Mesenchymal stem cell (in vitro differentiated cells and primary cell): ENCODE measurements around the gene FMNL1.

ENCODE experiments used
- DNase-seq: peaks from one replicate; pipeline ENCODE4 v3.0.0-alpha.2; 2013
- H2AFZ ChIP-seq: one replicate; pipeline ENCODE4 v1.6.1; 2013; ENCODE audit warnings: low read depth, mild to moderate bottlenecking, control low read depth, inconsistent platforms, low read length, moderate library complexity
- H2AK5ac ChIP-seq: 2 replicates; pipeline ENCODE4 v1.6.1; 2013; ENCODE audit warnings: low read length, moderate library complexity, mild to moderate bottlenecking, inconsistent platforms; ENCODE audit not compliant: severe bottlenecking
- H2BK120ac ChIP-seq: one replicate; pipeline ENCODE4 v1.6.1; 2013; ENCODE audit warnings: low read depth, mild to moderate bottlenecking, inconsistent platforms, low read length, moderate library complexity
- H2BK12ac ChIP-seq, 2 experiments: one replicate each; pipeline ENCODE4 v1.6.1; 2013; ENCODE audit warnings: inconsistent platforms in 2 of 2, low read length in 2 of 2, mild to moderate bottlenecking in 2 of 2, moderate library complexity in 2 of 2, control low read depth in 1 of 2
- H2BK15ac ChIP-seq: one replicate; pipeline ENCODE4 v1.6.1; 2013; ENCODE audit warnings: mild to moderate bottlenecking, low read depth, inconsistent platforms; ENCODE audit not compliant: poor library complexity, severe bottlenecking
- H2BK5ac ChIP-seq: 2 replicates; pipeline ENCODE4 v1.6.1; 2013; ENCODE audit warnings: low read depth, mild to moderate bottlenecking, low read length, control low read depth, inconsistent platforms; ENCODE audit not compliant: poor library complexity, severe bottlenecking
- H3K14ac ChIP-seq, 2 experiments: one replicate each; pipeline ENCODE4 v1.6.1; 2013; ENCODE audit warnings: inconsistent platforms in 2 of 2, low read length in 2 of 2, control low read depth in 1 of 2, mild to moderate bottlenecking in 1 of 2, moderate library complexity in 1 of 2
- H3K18ac ChIP-seq, 2 experiments: one replicate each; pipeline ENCODE4 v1.6.1; 2013; ENCODE audit warnings: inconsistent platforms in 2 of 2, low read length in 2 of 2, control low read depth in 1 of 2, low read depth in 1 of 2, mild to moderate bottlenecking in 1 of 2
- H3K23ac ChIP-seq, 2 experiments: one replicate each; pipeline ENCODE4 v1.6.1; 2013; ENCODE audit warnings: inconsistent platforms in 2 of 2, low read length in 2 of 2, mild to moderate bottlenecking in 2 of 2, moderate library complexity in 2 of 2, control low read depth in 1 of 2
- H3K27ac ChIP-seq: 2 replicates; pipeline ENCODE4 v1.5.1; 2013; ENCODE audit warnings: mild to moderate bottlenecking, moderate library complexity, low read length, control low read depth, inconsistent platforms; ENCODE audit not compliant: poor library complexity, severe bottlenecking
- H3K27me3 ChIP-seq, 2 experiments: 2 replicates each; pipeline versions ENCODE4 v1.6.1 to v1.7.0; 2013; ENCODE audit warnings: low read length in 2 of 2, mild to moderate bottlenecking in 2 of 2, moderate library complexity in 2 of 2, control low read depth in 1 of 2, inconsistent platforms in 1 of 2; ENCODE audit not compliant: control insufficient read depth in 1 of 2, insufficient read depth in 1 of 2
- H3K36me3 ChIP-seq, 2 experiments: 2 replicates each; pipeline versions ENCODE4 v1.6.1 to v1.7.0; 2013; ENCODE audit warnings: low read length in 2 of 2, control low read depth in 1 of 2, inconsistent platforms in 1 of 2, low read depth in 1 of 2, mild to moderate bottlenecking in 1 of 2; ENCODE audit not compliant: insufficient read depth in 2 of 2, control insufficient read depth in 1 of 2
- H3K4ac ChIP-seq, 2 experiments: one replicate each; pipeline ENCODE4 v1.6.1; 2013; ENCODE audit warnings: inconsistent platforms in 2 of 2, low read length in 2 of 2, mild to moderate bottlenecking in 2 of 2, moderate library complexity in 2 of 2, control low read depth in 1 of 2, low read depth in 1 of 2
- H3K4me1 ChIP-seq: 2 replicates; pipeline ENCODE4 v1.6.1; 2013; ENCODE audit warnings: low read depth, low read length, control low read depth; ENCODE audit not compliant: control insufficient read depth, insufficient read depth
- H3K4me2 ChIP-seq: 2 replicates; pipeline ENCODE4 v1.6.1; 2013; ENCODE audit warnings: low read length, mild to moderate bottlenecking, inconsistent platforms; ENCODE audit not compliant: poor library complexity, severe bottlenecking
- H3K4me3 ChIP-seq, 2 experiments: 2 replicates each; pipeline versions ENCODE4 v1.5.1 to v1.7.0; 2013; ENCODE audit warnings: low read length in 2 of 2, mild to moderate bottlenecking in 2 of 2, control low read depth in 1 of 2, low read depth in 1 of 2; ENCODE audit not compliant: insufficient read depth in 1 of 2
- H3K79me1 ChIP-seq: replicated peaks from 2 replicates; pipeline ENCODE4 v1.6.1; 2013; ENCODE audit warnings: mild to moderate bottlenecking, control low read depth, low read length, inconsistent platforms; ENCODE audit not compliant: poor library complexity, severe bottlenecking
- H3K9ac ChIP-seq: 2 replicates; pipeline ENCODE4 v1.7.0; 2013; ENCODE audit warnings: mild to moderate bottlenecking, low read length, moderate library complexity
- H3K9me3 ChIP-seq: 2 replicates; pipeline ENCODE4 v1.7.0; 2013; ENCODE audit warnings: mild to moderate bottlenecking, low read length; ENCODE audit not compliant: control insufficient read depth
- H4K8ac ChIP-seq: one replicate; pipeline ENCODE4 v1.6.1; 2013; ENCODE audit warnings: inconsistent platforms, mild to moderate bottlenecking, low read length, moderate library complexity
- H4K91ac ChIP-seq: one replicate; pipeline ENCODE4 v1.6.1; 2013; ENCODE audit warnings: mild to moderate bottlenecking, low read length, inconsistent platforms
- WGBS: methylation state at CpG from one replicate; pipeline ENCODE4 v1.1.7; 2013; ENCODE audit warnings: mixed read lengths; 5-methylcytosine and 5-hydroxymethylcytosine counted together

FMNL1 gene

DNA sequence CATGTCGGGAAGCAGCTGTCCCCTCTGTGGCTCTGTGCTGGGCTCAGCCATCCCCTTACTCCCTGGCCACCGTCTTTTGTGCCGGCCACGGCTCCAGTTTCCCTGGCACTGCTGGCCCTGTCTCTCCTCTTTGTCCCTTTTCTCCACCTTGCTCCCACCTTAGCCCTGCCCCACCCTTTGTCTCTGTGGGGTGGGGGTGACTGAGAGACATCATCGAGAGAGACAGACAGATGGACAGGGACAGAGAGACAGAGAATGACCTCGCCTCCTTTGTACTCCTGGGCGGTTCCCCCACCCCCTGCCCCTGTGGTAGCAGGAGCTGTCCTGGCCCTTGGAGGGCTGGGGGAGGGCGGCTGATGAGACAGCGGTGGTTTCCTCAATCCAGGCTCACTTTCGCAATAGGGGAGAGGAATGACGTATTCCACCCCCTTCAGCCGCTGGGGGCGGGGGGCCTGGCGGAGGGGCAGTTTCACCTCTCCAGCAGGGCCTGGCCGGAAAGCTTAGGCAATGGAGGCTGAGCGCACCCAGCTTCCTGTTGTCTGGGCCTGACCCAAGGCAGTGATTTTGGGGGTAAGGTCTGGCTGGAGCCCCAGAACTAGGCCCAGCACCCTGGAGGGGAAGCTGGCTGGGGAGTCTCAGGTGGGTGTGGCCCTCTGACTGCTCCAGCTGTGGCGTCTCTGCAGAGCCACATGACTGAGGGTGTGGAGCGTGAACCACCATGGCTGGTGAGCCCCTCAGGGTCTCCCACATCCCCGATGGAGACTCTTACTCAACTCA, 7.3 kb downstream of the FMNL1 start:
- Histone ChIP-seq H3K9me3 (no peaks in the 10 kb centered on the region), H3K14ac (peak overlapping the region in 1 of 2 experiments; percentile 21), H3K4me1 (peaks cover 47% of the 10 kb centered on the region), H2AK5ac (peak overlapping the region; percentile 59), H2AFZ (peak overlapping the region; percentile 21), H4K91ac (peak overlapping the region; percentile 91), H3K27ac (no peak overlapping the region), H3K79me1 (no peaks in the 10 kb centered on the region), H3K23ac (no peak overlapping the region), H2BK5ac (no peak overlapping the region), H3K36me3 (no peaks in the 10 kb centered on the region), H2BK120ac (peak overlapping the region; percentile 71), H3K4ac (peak overlapping the region; percentile 78 to 80), H3K9ac (peak overlapping the region; percentile 73), H3K4me2 (no peak overlapping the region), H2BK15ac (peak overlapping the region; percentile 82), H3K4me3 (peak overlapping the region in 1 of 2 experiments; percentile 39), H4K8ac (peak overlapping the region; percentile 93), H3K18ac (peak overlapping the region; percentile 52 to 85), H3K27me3 (peaks cover 0 to 2% of the 10 kb centered on the region in 2 experiments), H2BK12ac (peak overlapping the region; percentile 87 to 92)
- WGBS = 16% methylated on average over 14 of the region's 19 CpGs
- DNase-seq = peak; percentile 93

DNA sequence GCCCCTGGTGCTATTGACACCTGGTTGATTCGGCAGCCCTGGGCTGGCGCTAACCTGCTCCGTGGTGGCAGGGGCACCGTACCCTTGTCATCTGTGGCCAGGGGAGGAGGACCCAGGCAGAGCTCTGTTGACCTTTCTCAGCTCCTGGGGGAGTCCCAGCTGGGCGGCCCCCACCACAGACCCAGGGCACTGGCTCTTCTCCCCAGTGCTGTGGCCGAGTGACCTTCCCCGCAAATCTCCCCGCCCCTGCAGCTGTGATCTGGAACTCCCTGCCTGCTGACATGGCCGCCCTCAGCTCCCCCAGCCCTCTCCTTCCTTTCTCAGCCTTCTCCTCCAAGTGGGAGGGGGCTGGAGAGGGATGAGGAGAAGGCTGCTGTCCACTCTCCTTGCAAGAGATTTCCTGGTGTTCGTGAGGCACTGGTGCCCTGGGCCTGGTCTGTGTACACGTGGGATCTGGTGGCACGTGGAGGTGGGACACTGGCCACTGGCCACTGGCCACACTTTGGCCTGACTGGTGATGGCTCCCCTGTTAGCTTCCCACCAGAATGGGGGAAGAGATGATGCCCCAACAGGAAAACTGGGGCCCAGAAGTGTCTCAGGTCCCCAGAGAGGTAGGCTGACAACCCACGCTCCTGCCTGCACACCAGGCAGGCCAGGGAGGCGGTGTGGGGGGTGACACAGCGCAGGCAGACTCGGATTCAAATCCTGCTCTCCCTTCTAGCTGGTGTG, 8.2 kb downstream of the FMNL1 start:
- Histone ChIP-seq H2AK5ac (no peak overlapping the region), H3K36me3 (no peaks in the 10 kb centered on the region), H2BK15ac (peak overlapping the region; percentile 19), H3K23ac (no peak overlapping the region), H2BK120ac (no peak overlapping the region), H3K79me1 (no peaks in the 10 kb centered on the region), H3K4me2 (no peak overlapping the region), H3K9ac (peak overlapping the region; percentile 73), H3K18ac (peak overlapping the region in 1 of 2 experiments; percentile 44), H3K27ac (no peak overlapping the region), H4K91ac (peak overlapping the region; percentile 84), H3K4ac (peak overlapping the region in 1 of 2 experiments; percentile 66), H4K8ac (no peak overlapping the region), H3K27me3 (peaks cover 0 to 2% of the 10 kb centered on the region in 2 experiments), H3K14ac (no peak overlapping the region), H3K9me3 (no peaks in the 10 kb centered on the region), H2BK5ac (no peak overlapping the region), H2BK12ac (peak overlapping the region in 1 of 2 experiments; percentile 8), H3K4me1 (peaks cover 45% of the 10 kb centered on the region), H2AFZ (no peak overlapping the region), H3K4me3 (peak overlapping the region in 1 of 2 experiments; percentile 39)
- 87% methylated on average over 11 of the region's 16 CpGs for WGBS
- no peak for DNase-seq

DNA sequence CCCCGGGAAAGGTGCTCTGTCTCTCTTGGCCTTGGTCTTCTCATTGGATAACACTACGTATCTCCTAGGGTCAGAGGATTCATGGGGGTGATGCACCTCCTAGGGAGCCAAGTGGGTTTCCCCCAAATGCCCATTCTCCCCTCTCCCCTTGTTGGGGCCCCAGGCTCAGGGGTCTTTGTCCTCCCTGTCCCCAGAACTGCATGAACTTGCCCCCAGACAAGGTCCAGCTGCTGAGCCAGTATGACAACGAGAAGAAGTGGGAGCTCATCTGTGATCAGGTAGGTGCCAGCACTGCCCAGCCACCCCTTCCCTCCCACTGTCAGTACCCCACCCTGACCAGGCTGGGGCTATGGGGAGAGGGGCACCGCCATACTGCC, 8.7 kb downstream of the FMNL1 start:
- Histone ChIP-seq H3K14ac (peak overlapping the region in 1 of 2 experiments; percentile 37), H3K4me3 (no peak overlapping the region), H4K8ac (no peak overlapping the region), H3K79me1 (no peaks in the 10 kb centered on the region), H3K18ac (no peak overlapping the region), H3K4me2 (no peak overlapping the region), H3K4ac (no peak overlapping the region), H3K4me1 (peaks cover 40% of the 10 kb centered on the region), H2BK15ac (no peak overlapping the region), H2AK5ac (no peak overlapping the region), H2BK12ac (no peak overlapping the region), H3K23ac (no peak overlapping the region), H3K9me3 (no peaks in the 10 kb centered on the region), H3K9ac (no peak overlapping the region), H4K91ac (peak overlapping the region; percentile 37), H2AFZ (no peak overlapping the region), H3K27ac (no peak overlapping the region), H2BK5ac (no peak overlapping the region), H2BK120ac (no peak overlapping the region), H3K27me3 (peaks cover 0 to 2% of the 10 kb centered on the region in 2 experiments), H3K36me3 (no peaks in the 10 kb centered on the region)
- DNase-seq = no peak
- WGBS = 93% methylated on average over 3 of the region's 4 CpGs
